ENCODE results near the gene EPB41.
A peak's percentile ranks its signal among the peaks of the same experiment; 100 is the strongest.

The EPB41 gene

GRCh38 chr1:28893403-28894102 lies 20.8 kb upstream of the EPB41 start:
- DNase-seq, result no peak

GRCh38 chr1:28894785-28895184 lies 19.6 kb upstream of the EPB41 start:
- no peak for DNase-seq

DNA sequence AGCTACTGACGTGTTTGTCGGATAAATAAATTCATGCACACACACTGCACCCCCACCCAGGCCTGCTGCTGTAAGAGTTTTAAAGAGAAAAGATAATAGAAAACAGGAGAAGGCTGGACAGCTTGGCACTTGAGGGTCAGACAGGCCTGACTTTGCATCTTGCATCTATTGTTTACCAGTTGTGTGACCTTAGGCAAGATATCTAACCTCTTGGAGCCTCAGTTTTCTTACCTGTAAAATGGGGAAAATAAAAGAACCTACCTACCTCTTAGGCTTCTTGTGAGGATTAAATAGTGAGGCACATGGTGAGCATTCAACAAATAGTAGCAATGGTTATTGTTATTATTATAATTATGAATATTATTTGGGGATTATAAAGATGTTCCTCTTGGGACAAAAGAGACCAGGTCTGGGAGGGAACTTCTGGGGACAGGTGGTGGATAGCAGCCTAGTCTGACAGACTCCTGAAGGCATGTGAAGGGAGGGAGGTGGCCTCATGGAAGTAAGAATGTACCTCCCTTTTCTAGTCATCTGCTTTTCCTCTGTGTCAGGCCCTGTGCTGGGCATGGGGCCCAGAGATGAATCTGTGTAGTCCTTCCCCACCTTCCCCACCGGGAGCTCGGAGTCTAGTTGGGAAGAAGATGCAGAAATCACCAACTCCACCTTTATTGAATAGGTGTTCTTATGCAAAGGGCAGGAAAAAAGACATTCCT lies 18.3 kb upstream of the EPB41 start:
- DNase-seq, result no peak

DNA sequence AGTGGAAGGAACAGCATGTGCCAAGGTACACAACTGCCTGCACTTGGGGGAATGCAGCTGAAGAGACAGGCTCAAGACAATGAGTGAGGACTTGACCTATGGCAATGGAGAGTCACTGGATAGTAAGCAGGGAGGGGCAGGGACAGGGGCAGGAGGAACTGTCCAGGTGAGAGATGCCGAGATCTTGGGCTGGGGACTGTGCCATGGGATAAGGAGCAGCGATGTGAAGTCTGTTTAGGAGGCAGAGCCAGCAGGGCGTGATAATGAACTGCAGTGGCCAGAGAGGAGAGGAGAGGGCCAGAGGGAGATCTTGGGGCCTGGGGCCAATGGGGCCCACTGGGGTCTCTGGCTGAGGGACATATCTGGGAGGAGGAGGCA lies 17.8 kb upstream of the EPB41 start:
- DNase-seq, result no peak

DNA sequence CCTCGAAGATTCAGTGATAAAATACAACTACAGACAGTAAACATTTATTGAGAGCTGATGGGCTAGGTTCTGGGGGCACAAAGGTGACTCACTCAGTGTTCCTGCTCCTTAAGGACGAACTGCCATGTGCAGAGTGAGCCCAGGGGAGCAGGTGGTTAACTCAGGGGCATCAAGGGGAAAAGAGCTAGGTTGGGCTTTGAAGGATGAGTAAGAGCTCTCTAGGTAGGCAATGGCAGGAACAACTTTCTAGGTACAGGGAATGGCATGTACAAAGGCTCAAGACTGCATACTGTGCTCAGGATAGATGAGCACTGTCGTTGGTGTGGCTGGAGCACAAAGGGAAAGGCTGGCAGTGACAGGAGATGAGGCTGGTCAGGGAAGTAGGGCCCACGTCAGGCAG lies 16.6 kb upstream of the EPB41 start:
- no peak for DNase-seq

DNA sequence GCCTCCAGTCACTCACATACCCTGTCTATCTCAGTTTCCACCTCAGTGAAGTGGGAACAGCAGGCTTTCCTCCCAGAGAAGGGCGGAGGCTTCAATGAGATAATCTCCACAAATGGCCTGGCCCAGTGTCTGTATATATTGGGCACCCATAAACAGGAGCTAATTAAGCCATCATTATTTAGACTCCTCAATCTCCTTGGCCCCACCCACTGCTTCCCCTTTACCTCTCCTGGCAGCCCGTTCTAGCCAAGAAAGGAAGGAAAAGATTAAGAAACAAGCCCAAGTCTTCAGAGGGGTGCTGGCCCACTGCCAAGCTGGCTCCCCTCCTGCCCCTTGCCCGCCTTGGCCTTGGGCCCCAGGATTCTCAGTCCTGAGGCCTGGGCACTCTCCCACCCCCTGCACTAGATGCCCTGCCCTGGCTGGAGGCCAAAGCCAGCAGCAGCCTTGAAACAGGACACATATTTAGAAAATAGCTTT lies 15.9 kb upstream of the EPB41 start:
- no peak for DNase-seq

- DNase-seq, result no peak
These were observed 15.1 kb upstream of the EPB41 start for GRCh38 chr1:28899267-28899666.

DNA sequence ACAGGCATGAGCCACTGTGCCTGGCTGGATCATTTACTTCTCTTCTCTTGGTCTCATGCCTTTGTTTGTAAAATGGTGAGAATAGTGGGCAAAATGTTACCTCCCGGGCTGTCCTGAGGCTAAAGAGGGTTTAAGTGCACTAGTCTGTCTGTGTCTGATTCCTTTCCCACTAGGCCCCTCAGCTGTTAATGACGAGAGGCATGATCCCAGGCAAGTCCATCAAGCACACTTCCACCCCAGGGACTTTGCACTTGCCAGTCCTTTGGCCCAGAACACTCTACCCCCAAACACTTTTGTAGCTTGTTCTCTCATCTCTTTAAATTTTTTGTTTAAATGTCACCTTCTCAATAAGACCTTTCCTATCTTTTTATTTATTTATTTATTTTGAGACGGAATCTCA lies 13.8 kb upstream of the EPB41 start:
- no peak for DNase-seq

GRCh38 chr1:28902738-28903137 lies 11.6 kb upstream of the EPB41 start:
- no peak for DNase-seq

GRCh38 chr1:28905921-28906666 lies 8.3 kb upstream of the EPB41 start:
- DNase-seq, result no peak

- no peak for DNase-seq
These were observed 5.2 kb upstream of the EPB41 start for GRCh38 chr1:28909198-28909597.

DNA sequence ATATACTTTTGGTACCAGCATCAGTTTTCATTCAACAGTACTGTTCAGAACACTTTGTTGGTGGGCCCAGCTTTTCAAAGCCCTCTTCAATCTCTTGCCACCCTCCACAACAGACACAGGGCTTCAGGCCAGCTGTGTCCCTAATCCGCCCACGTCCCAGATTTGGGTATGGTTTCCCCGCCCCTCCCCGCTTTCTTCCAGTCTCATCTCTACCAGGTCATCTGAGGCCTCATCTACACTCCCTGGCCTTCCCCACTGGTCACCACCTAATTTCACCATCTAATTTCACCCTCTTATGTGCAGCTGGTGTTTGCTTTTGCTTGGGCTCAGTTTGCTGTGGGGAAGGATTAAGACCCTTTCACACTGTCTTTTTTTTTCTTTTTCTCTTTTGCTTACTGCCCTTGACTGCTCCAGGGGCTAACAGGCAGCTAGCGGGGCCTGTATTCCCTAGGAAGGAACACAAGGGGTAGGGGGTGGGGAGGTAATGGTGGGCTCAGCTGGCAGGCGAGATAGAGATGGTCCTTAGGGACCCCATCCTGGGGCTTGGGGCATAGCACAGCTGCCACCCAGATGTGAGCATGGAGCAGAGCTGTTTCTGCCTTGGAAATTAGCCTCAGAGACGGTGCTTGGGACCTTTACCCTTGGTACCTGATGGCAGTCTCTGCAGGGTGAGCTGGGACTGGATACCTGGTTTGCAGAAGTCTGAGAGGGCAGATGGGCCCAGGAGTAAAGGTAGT lies 3.8 kb upstream of the EPB41 start:
- DNase-seq, result no peak

- DNase-seq, result no peak
These were observed 562 bp upstream of the EPB41 start for GRCh38 chr1:28913786-28914227.

GRCh38 chr1:28915031-28915895 lies 894 bp downstream of the EPB41 start:
- DNase-seq, result peak; percentile 21

- DNase-seq, result no peak
These were observed 3.4 kb downstream of the EPB41 start for GRCh38 chr1:28917757-28918118.

GRCh38 chr1:28921286-28921869 lies 7.0 kb downstream of the EPB41 start:
- no peak for DNase-seq

DNA sequence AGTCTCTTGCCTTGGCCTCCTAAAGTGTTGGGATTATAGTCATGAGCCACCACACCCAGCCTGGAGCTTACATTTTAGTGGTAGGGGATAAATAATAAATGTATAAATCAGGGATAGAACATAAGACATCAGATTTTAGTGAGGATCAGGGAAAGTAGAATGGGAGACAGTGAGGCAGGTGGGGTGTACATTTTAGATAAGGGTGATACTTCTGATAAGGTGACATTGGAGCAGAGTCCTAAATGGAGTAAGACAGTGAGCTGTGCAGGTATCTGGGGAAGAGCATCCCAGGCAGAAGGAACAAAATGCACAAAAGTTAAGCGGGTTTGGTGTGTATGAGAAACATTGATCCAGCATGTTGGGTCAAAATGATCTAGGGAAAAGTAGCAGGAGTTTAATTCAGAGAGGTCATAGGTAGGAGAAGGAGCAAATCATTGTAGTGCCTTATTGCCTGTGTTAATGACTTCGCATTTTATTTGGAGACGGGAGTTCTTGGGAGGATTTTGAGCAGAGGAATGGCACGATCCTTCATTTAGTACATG lies 11.1 kb downstream of the EPB41 start:
- no peak for DNase-seq

- no peak for DNase-seq
These were observed 12.4 kb downstream of the EPB41 start for GRCh38 chr1:28926629-28927265.

DNA sequence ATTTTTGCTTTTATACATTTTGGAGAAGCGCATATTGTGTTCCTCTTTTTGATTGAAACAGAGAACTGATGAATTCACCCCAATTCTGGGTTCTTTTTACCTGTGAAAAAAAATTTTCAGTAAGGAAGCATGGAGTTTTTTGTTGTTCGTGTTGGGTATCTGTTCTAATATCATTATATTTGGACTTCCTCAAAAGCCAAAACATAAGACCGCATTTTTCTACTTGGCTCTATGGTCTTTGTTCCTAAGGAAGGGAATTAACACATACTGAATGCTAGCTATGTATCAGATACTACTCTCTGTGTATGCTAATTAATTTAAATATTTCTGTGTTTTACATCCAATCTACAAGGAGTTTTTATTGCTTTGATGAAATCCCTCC lies 12.9 kb downstream of the EPB41 start:
- no peak for DNase-seq

- no peak for DNase-seq
These were observed 13.4 kb downstream of the EPB41 start for GRCh38 chr1:28927648-28928313.
